Measurements from ENCODE around the gene LRIG3.

LRIG3 gene

GRCh38 chr12:58850826-58851225 is 69.5 kb downstream of the LRIG3 start:
- DNase-seq: no peak

GRCh38 chr12:58847901-58848600 is 72.3 kb downstream of the LRIG3 start:
- no peak for DNase-seq

DNA sequence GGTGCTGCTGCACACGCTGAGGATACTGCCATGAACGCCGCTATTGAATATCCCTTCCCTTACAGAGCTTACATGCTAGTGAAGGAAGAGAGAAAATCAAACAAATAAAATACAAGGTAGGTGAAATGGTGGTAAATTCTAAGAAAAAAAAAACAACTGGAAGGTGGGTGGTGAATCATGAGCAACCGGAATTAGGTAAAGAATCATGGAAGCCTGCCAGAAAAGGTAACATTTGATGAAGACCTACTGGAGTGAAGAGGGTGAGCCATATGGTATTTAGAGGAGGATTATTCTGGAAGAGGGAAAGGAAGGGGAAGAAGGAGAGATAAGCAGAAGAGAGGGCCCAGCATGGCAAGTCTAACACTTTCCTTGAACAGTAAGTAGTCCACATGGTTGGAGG is 76.1 kb downstream of the LRIG3 start:
- no peak for DNase-seq

GRCh38 chr12:58841058-58841798 is 79.1 kb downstream of the LRIG3 start:
- no peak for DNase-seq

DNA sequence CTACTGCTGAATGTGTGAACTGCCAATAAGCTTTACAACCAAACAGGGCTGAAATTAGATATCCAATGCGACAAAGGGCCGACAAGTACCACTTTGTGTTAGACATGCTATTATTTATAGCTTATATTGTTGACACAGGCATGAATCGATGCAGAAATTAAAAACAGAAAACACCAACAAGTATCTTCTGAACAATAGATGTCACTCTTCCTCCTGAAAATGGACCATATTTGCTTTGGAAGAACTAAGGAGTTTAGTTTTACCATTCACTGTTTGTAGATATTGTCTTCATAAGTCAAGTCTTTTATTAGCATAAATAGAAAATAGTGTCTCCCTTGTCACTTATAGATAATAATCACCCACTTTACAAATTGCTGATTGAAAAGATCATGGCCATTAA is 86.5 kb downstream of the LRIG3 start:
- DNase-seq: no peak

DNA sequence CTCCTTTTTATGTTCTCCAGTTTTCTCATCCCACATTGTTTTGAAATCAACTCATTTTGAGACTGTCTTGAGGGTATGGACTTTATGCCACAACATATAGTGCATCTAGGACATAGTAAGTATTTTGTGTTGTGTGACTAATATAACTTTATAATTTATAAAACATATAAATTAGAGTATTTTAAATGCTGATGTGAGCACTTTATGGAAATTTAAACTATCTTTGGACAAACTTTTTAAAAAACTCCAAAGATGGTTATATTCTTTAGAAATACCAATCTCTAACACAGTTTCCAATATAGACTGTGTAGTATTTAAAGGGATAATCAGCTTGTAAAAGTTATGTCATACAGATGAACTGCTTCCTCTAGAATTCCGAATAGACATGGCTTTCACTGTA is 87.4 kb downstream of the LRIG3 start:
- no peak for DNase-seq
